Measurements from ENCODE around the gene CBX4. TPM values are rescaled to one million over a fixed set of nuclear protein-coding genes. Genes with fewer than 3 reads are reported as not detected.

The CBX4 gene
- total RNA-seq, 1 experiment from 2014 or later, result 6.2 TPM

- no peak overlapping the region for H3K9ac ChIP-seq (ENCODE audit: extremely low read depth, insufficient read length, low read length)
- H2BK20ac ChIP-seq (ENCODE audit: low read depth, low read length, poor library complexity, severe bottlenecking), result no peak overlapping the region
- peaks cover 92% of the 10 kb centered on the region for H3K27me3 Mint-ChIP-seq (ENCODE audit: low read depth)
- no peak overlapping the region for H3K27ac Mint-ChIP-seq
- H3K9me3 ChIP-seq (ENCODE audit: control insufficient read depth, low read depth, low read length), result no peaks in the 10 kb centered on the region
- no peaks in the 10 kb centered on the region for H4K20me1 ChIP-seq (ENCODE audit: control insufficient read depth, insufficient read depth, insufficient read length)
- H2BK5ac ChIP-seq (ENCODE audit: insufficient read length, low read length), result no peak overlapping the region
- no peak overlapping the region for H3K23ac ChIP-seq (ENCODE audit: insufficient read length, low read depth, low read length)
- peaks cover 4 to 18% of the 10 kb centered on the region in 2 experiments; a peak in 4 of 5 replicates for H3K9me3 Mint-ChIP-seq
- H2AFZ ChIP-seq (ENCODE audit: low read length), result no peak overlapping the region
- no peaks in the 10 kb centered on the region for H3K4me1 ChIP-seq (ENCODE audit: insufficient read depth, low read length)
- WGBS (ENCODE audit: extremely low coverage, insufficient read length, low lambda C conversion rate), result no CpG with 5 or more reads among the region's 89 CpGs
- peak overlapping the region; percentile 67 to 68; a peak in 4 of 5 replicates for H3K4me3 Mint-ChIP-seq
- H2AK5ac ChIP-seq (ENCODE audit: insufficient read length, low read length), result no peak overlapping the region
- no peak overlapping the region for H2BK15ac ChIP-seq (ENCODE audit: low read depth, low read length)
- no peak overlapping the region for H3T11ph ChIP-seq (ENCODE audit: low read length)
- H4K5ac ChIP-seq (ENCODE audit: insufficient read length, low read depth, low read length), result no peak overlapping the region
- no peaks in the 10 kb centered on the region for H3K79me2 ChIP-seq (ENCODE audit: insufficient read depth, low read length)
- H3K79me1 ChIP-seq (ENCODE audit: insufficient read depth, low read depth, low read length, poor library complexity, severe bottlenecking), result no peaks in the 10 kb centered on the region
- H2BK12ac ChIP-seq (ENCODE audit: insufficient read length, low read depth, low read length), result no peak overlapping the region
- no peak overlapping the region for H4K8ac ChIP-seq (replicated peaks; ENCODE audit: insufficient read length, low read depth, low read length)
- peaks cover 77% of the 10 kb centered on the region for H3K27me3 ChIP-seq (ENCODE audit: insufficient read depth, low read length)
- peaks cover 17% of the 10 kb centered on the region for H3K23me2 ChIP-seq (ENCODE audit: insufficient read length, low read depth, low read length, poor library complexity, severe bottlenecking)
- H4K91ac ChIP-seq (ENCODE audit: insufficient read length, low read depth, low read length), result no peak overlapping the region
- H3K56ac ChIP-seq (ENCODE audit: insufficient read length, low read depth, low read length), result no peak overlapping the region
- peak overlapping the region; percentile 3 for H3K18ac ChIP-seq (ENCODE audit: insufficient read length, low read depth, low read length)
- no peak overlapping the region for H3K4ac ChIP-seq (ENCODE audit: low read depth, low read length)
- peaks cover 0 to 1% (median 0%) of the 10 kb centered on the region in 3 experiments; a peak in 1 of 7 replicates for H3K36me3 Mint-ChIP-seq (ENCODE audit: insufficient read depth in 1 of 3, low read depth in 3 of 3)
- H2BK120ac ChIP-seq (ENCODE audit: low read depth, low read length, poor library complexity, severe bottlenecking), result no peak overlapping the region
- H3K4me2 ChIP-seq (ENCODE audit: insufficient read depth, insufficient read length, low read length), result no peak overlapping the region
- H3K4me1 Mint-ChIP-seq, result peaks cover 32 to 49% of the 10 kb centered on the region in 2 experiments
- H3K14ac ChIP-seq (ENCODE audit: insufficient read depth, low read length), result peak overlapping the region; percentile 16; the same call in 1 of the 2 replicates
- no peak for DNase-seq
- TF ChIP-seq CTCF (conservative IDR thresholded peaks at IDR 0.05), result no peak
- no peak overlapping the region for H3K27ac ChIP-seq (ENCODE audit: insufficient read length, low read depth, low read length)
Observed at GRCh38 chr17:79797492-79798298, 41.5 kb downstream of the CBX4 start.

All from H9 (cell line).